Measurements from ENCODE around the gene PTPRE.
"Not testable (repeated sequence)": the region's sequence is repeated elsewhere in the genome, so short reads cannot be mapped to it uniquely, and the experiment has no call there.

The PTPRE gene

GRCh38 chr10:128087884-128088709, 181.2 kb downstream of the PTPRE start:
- H3K36me3 ChIP-seq (ENCODE audit: control insufficient read depth, insufficient read depth, low read length), result no peaks in the 10 kb centered on the region
- no peaks in the 10 kb centered on the region for H3K9me3 ChIP-seq (ENCODE audit: control insufficient read depth, low read length)
- no peak overlapping the region for H3K27ac ChIP-seq
- H3K4me3 ChIP-seq (ENCODE audit: low read depth, low read length), result no peak overlapping the region
- no peaks in the 10 kb centered on the region for H3K79me2 ChIP-seq
- H2AFZ ChIP-seq, result no peak overlapping the region
- no peaks in the 10 kb centered on the region for H3K4me1 ChIP-seq
- no peaks in the 10 kb centered on the region for H3K27me3 ChIP-seq (ENCODE audit: control insufficient read depth, insufficient read depth, low read length)
- H3K9ac ChIP-seq, result no peak overlapping the region
- TF ChIP-seq CTCF (IDR thresholded peaks at IDR 0.05), result no peak
- no peak overlapping the region for H3K4me2 ChIP-seq (ENCODE audit: low read length)

GRCh38 chr10:128091636-128092210, 184.8 kb downstream of the PTPRE start:
- Histone ChIP-seq H3K4me1 (no peaks in the 10 kb centered on the region), H3K4me3 (ENCODE audit: low read depth, low read length) (no peak overlapping the region), H3K27ac (no peak overlapping the region), H3K9ac (no peak overlapping the region), H3K27me3 (ENCODE audit: control insufficient read depth, insufficient read depth, low read length) (no peaks in the 10 kb centered on the region), H3K4me2 (ENCODE audit: low read length) (no peak overlapping the region), H2AFZ (no peak overlapping the region), H3K9me3 (ENCODE audit: control insufficient read depth, low read length) (no peaks in the 10 kb centered on the region), H3K36me3 (ENCODE audit: control insufficient read depth, insufficient read depth, low read length) (no peaks in the 10 kb centered on the region), H3K79me2 (no peaks in the 10 kb centered on the region)
- no peak for TF ChIP-seq CTCF (IDR thresholded peaks at IDR 0.05)

GRCh38 chr10:128092454-128092853, 185.6 kb downstream of the PTPRE start:
- H3K36me3 ChIP-seq (ENCODE audit: control insufficient read depth, insufficient read depth, low read length), result no peaks in the 10 kb centered on the region
- no peaks in the 10 kb centered on the region for H3K9me3 ChIP-seq (ENCODE audit: control insufficient read depth, low read length)
- no peaks in the 10 kb centered on the region for H3K27me3 ChIP-seq (ENCODE audit: control insufficient read depth, insufficient read depth, low read length)
- no peak overlapping the region for H3K4me3 ChIP-seq (ENCODE audit: low read depth, low read length)
- no peak overlapping the region for H2AFZ ChIP-seq
- no peak overlapping the region for H3K27ac ChIP-seq
- H3K4me1 ChIP-seq, result no peaks in the 10 kb centered on the region
- no peak overlapping the region for H3K4me2 ChIP-seq (ENCODE audit: low read length)
- no peak overlapping the region for H3K9ac ChIP-seq
- TF ChIP-seq CTCF (IDR thresholded peaks at IDR 0.05), result no peak
- H3K79me2 ChIP-seq, result no peaks in the 10 kb centered on the region

GRCh38 chr10:128094596-128094995, 187.7 kb downstream of the PTPRE start:
- not testable (repeated sequence) for H3K9ac ChIP-seq; H3K4me1 ChIP-seq; H3K27ac ChIP-seq; H3K4me2 ChIP-seq (ENCODE audit: low read length); H3K79me2 ChIP-seq; H3K27me3 ChIP-seq (ENCODE audit: control insufficient read depth, insufficient read depth, low read length); H2AFZ ChIP-seq; H3K4me3 ChIP-seq (ENCODE audit: low read depth, low read length); H3K36me3 ChIP-seq (ENCODE audit: control insufficient read depth, insufficient read depth, low read length); H3K9me3 ChIP-seq (ENCODE audit: control insufficient read depth, low read length)

GRCh38 chr10:128095027-128095752, 188.3 kb downstream of the PTPRE start:
- Histone ChIP-seq H2AFZ (no peak overlapping the region), H3K9ac (no peak overlapping the region), H3K4me1 (no peaks in the 10 kb centered on the region), H3K36me3 (ENCODE audit: control insufficient read depth, insufficient read depth, low read length) (no peaks in the 10 kb centered on the region), H3K9me3 (ENCODE audit: control insufficient read depth, low read length) (no peaks in the 10 kb centered on the region), H3K4me2 (ENCODE audit: low read length) (no peak overlapping the region), H3K4me3 (ENCODE audit: low read depth, low read length) (no peak overlapping the region), H3K79me2 (no peaks in the 10 kb centered on the region), H3K27me3 (ENCODE audit: control insufficient read depth, insufficient read depth, low read length) (no peaks in the 10 kb centered on the region), H3K27ac (no peak overlapping the region)
- no peak for TF ChIP-seq CTCF (IDR thresholded peaks at IDR 0.05)

All from parathyroid adenoma (tissue), 2 donors.